GM21367 (cell line): ENCODE data around the gene FN1.

Experiments used
- ATAC-seq: cut with Tn5 transposase; IDR thresholded peaks from one replicate; pipeline ENCODE4 v1.9.1; 2021; ENCODE audit not compliant: unreplicated experiment

The FN1 gene

DNA sequence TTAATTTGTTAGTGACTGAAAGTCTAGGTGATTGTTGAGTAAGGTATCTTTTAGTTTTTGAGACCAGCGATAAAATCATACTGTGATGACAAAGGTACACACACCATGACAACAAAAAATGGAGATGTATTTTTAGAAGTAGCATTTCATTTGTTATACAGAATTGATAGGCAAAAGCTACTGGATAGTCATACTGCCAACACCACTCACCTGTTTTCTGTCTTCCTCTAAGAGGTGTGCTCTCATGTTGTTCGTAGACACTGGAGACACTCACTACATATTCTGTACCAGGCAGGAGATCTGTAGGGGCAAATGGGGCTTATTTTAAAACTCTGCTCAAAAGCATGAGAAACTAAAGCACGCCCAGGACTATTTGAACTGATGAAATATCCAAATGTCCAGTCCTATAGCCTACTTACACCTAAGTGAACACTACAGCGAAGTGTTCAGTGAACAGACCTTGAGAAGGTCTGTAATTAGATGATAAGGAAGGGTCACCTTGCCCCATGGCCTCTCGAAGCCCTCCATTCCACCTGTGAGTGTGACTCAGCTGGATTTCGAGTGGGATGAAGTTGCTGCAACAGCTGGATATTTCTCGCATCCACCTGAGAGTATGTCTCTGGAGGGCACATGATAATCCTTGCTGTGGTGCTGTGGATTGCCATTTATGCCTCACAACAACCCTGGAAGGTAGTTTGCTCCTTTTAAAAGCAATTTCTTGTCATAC lies 47.7 kb downstream of the FN1 start:
- no peak for ATAC-seq

- no peak for ATAC-seq
Measured at GRCh38 chr2:215386566-215386965, 49.3 kb downstream of the FN1 start.

DNA sequence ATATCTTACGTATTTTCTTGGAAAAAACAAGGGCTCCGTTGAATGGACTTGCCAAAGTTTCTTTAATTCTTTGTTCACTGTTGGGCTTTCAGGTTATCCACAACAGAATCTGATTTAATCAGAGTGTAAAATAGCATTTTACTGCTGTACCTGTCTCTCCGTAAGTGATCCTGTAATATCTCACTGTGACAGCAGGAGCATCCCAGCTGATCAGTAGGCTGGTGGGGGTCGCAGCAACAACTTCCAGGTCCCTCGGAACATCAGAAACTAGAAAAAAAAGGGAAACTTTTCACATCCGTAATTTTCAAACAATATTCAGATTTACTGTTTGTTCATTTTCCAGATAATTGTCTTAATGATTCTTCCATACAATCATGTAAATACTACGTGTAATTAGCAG lies 51.2 kb downstream of the FN1 start:
- ATAC-seq, result no peak

DNA sequence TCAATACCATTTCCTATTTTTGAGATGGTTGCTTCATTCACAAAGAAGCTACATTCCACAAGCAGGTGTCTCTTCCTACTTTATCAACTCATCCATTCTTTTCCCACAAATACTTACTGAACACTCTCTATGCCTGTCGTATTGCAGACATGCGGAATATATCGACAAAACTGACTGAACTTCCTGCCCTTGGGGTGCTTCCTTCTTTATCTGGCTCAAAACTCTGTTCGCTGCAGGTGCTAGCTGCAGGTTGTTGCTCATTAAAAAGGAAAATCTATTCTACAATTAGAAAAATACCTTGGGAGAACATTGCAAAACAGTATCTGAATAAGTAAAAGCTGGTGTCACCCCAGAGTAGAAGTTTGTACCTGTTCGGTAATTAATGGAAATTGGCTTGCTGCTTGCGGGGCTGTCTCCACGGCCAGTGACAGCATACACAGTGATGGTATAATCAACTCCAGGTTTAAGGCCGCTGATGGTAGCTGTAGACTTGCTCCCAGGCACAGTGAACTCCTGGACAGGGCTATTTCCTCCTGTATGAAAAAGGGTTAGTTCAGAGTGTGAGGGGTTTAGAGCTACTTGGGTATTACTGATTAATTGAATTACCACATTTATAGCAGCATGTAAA lies 52.1 kb downstream of the FN1 start:
- ATAC-seq, result no peak

- ATAC-seq, result no peak
Measured at GRCh38 chr2:215382480-215382879, 53.4 kb downstream of the FN1 start.

GRCh38 chr2:215382011-215382410 lies 53.9 kb downstream of the FN1 start:
- ATAC-seq, result no peak

DNA sequence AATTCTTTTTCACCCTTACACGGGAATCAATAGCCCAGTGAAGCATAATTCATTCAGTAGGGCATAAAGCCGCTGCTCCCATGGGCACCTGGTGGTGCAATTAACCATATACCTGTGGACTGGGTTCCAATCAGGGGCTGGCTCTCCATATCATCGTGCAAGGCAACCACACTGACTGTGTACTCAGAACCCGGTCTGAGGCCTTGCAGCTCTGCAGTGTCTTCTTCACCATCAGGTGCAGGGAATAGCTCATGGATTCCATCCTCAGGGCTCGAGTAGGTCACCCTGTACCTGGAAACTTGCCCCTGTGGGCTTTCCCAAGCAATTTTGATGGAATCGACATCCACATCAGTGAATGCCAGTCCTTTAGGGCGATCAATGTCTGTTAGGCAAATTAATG lies 55.2 kb downstream of the FN1 start:
- no peak for ATAC-seq

DNA sequence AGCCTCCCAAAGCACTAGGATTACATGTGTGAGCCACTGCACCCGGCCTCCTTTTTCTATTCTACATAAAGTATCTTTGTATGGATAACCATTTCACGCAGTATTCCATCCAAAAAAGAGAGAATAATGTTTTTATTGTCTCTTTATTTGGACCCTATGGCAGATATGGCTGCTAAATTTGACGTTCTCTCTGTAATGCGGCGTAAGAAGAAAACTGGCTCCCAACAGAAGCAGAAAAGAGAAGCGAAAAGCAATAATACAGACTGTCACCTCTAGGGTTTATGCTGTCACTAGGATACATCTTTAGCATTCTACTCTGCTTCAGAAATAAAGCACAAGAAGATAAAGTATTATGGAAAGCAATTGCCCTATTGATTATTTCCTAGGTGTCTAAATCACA lies 55.9 kb downstream of the FN1 start:
- no peak for ATAC-seq

DNA sequence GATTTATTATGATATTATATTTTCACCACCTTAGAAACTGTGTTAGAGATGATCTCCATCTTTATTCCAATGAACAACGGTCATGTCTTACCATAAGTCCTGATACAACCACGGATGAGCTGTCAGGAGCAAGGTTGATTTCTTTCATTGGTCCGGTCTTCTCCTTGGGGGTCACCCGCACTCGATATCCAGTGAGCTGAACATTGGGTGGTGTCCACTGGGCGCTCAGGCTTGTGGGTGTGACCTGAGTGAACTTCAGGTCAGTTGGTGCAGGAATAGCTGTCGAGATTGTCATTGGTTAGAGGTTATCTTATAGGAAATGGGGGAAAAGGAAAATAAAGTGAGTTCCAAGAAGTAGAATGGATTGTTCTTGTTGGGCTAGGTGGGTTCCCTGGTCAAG lies 56.8 kb downstream of the FN1 start:
- ATAC-seq, result no peak

DNA sequence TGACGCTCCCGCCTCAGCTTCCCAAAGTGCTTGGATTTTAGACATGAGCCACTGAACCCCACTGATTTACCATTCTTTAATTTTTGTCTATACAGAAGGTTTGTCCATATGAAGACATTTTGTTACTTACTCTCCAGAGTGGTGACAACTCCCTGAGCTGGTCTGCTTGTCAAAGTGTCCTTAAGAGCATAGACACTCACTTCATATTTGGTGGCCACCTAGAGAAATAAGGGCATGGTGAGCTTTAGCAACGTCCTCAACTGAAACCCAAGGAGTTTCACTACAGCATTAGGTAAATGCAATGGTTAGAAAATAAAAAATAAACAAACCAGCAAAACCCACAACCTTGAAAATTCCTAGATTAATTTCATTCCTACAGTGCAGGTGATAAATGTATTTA lies 57.8 kb downstream of the FN1 start:
- ATAC-seq, result no peak

DNA sequence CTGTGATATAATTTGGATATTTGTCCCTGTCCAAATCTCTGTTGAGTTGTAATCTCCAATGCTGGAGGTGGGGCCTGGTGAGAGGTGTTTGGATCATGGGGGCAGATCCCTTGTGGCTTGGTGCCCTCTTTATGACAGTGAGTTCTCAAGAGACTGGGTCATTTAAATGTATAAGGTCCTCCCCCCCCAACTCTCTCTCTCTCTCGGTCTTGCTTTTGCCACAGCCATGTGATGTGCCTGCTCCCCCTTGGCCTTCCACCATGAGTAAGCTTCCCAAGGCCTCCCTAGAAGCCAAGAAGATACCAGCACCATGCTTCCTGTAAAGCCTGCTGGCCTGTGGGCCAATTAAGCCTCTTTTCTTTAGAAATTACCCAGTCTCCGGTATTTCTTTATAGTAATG lies 58.6 kb downstream of the FN1 start:
- no peak for ATAC-seq

DNA sequence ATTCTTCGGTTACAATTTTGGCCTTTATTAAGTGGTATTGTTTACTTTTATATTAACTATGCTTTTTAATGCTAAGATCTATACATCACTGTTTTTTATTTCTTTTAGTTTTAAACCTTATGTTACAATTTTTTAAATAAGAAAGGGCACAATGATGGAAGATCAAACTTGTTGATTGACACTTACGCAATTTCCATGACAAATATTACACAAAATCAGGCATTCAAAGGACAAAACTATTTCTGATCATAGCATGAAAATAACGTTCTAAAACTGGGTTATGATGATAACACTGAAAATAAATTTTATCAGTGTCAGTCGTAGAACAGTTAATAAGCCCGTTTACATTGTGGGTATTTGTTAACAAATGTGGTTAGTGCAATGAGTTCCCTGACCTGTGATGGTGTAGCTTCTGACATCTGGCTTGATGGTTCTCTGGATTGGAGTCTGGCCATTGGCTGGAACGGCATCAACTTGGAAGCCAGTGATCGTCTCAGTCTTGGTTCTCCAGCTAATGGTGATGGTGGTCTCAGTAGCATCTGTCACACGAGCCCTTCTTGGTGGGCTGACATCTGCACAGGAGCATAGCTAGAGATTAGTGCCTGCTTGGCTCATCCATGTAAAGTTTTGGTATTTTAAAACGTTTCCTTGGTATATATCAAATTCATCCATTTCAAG lies 59.6 kb downstream of the FN1 start:
- ATAC-seq, result no peak

DNA sequence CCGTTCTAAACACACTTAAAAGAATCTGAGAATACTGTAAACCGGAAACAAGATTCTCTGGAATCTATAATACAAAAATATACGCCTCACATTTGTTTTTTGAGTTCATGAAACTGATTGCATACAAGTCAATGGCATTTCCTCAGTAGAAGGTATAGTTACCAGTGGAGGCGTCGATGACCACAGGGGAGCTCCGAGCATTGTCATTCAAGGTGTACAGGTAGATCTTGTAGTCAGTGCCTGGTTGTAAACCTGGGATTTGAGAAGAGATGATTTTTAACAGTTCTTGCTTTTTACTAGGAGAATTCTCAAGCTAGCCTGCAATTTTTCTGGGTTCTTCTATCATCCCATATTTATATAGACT lies 60.4 kb downstream of the FN1 start:
- no peak for ATAC-seq

DNA sequence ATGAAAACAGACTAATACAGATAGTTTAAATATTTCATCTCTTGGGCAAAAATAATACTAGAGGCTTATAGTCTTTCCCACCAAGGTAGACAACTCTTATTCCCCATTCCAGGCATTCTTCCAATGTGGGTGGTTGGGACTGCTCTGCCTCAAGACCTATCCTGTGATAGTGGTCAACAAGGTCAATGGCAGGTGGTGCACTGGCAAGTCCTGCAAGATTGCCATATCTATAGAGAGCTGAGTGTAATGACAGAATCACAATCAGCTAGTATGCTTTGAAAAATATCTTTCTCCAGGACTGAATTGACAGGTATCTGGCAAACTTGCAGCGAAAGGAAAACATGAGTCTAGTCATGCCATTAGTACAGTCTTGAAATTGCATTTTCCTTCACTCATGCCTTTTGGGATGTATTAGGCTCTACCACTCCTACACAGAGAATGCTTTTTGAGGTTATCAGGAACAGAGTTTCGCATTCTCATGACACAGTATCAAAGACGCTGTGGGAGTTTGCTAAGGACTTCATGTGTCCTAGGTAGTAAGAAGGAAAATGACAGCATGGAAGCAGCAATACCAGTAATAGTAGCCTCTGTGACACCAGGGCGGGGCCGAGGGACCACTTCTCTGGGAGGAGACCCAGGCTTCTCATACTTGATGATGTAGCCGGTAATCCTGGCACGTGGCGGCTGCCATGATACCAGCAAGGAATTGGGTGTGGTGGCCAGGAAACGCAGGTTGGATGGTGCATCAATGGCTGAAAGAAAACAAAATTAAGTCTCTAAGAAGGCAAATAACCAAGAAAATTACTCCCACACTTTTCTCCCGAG lies 61.0 kb downstream of the FN1 start:
- ATAC-seq, result no peak

GRCh38 chr2:215374002-215374401 lies 61.9 kb downstream of the FN1 start:
- no peak for ATAC-seq

DNA sequence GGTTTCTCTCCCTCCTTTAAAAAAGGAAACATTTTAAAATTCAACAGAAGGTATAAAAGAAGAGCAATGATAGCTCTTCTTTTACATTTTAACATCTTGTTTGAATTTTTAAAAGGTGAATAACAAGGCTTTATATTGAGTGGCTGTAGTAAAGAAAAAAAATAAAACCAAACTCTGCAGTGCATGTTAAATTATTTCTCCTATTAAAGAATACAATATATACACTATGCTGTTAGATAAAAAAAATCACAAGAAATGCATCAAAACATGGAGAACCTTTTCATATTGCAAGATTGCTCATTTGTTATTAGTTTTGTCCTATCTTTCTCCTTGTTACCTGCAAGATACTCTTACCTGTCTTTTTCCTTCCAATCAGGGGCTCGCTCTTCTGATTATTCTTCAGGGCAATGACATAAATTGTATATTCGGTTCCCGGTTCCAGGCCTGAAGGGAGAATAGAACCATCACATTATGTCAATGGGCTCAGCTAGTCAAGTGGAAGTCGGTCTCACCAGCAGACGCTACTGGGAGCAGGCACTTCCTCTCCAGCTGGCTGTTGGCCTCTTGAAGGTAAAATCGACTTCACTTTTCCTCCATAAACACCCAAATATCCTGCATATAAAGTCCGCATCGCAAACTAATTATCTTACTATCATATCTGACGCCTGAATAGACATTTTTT lies 62.8 kb downstream of the FN1 start:
- no peak for ATAC-seq

DNA sequence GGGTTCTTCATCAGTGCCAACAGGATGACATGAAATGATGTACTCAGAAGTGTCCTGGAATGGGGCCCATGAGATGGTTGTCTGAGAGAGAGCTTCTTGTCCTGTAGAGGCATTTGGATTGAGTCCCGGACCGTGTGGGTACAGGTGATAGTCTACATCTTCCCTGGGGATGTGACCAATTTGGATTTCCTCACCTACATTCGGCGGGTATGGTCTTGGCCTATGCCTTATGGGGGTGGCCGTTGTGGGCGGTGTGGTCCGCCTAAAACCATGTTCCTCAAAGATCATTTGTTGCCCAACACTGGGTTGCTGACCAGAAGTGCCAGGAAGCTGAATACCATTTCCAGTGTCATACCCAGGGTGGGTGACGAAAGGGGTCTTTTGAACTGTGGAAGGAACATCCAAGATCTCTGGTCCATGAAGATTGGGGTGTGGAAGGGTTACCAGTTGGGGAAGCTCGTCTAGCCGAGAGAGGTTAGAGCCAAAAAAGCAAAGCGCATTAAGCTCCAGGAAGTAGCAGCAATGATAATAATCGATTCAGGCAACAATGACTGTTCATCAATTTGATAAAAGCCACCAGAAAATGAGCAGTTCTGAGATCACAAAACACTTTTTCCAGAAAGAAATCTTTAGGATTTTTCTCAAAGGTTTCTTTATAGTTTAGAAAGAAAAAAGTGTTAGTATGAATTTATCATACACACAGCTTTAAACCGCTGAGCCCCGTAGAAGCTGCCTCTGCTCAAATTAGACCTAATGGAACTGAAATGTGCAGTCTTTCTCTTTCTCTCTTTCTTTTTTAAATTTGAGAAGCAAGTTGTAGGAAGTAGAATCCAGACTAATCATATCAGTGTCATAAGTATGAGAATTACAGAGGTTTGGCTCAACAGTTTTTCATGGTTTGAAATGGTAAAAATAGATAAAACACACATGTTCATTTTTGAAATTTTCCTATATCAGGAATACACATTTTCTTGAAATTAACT lies 63.7 kb downstream of the FN1 start:
- ATAC-seq, result no peak

GRCh38 chr2:215370112-215370965 lies 65.5 kb downstream of the FN1 start:
- no peak for ATAC-seq

DNA sequence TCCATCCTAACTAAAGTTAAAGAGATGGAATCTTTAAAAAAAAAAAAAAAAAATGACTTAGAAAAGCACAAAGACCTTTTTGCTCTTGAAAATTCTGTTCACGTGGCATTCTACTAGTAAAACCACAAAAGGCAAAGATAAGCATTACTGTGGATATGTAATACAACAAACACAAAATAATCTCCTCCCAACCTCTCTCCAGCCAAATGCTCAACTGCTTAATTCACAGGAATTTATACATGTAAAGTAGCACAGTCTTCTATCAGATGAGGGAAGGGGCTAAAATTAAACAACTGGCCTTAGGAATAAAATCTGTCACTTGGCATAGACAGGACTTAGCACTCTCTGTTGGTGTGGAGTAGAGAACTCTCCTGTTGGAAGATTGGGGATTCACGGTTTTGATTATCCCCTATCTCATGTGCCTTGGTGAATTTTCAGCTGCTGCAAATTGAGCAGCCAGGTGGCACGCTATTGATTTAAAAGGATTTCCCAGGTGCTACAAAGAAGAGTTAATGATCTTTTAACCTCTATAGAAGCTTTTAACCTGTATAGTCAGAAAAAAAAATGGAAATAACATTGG lies 66.6 kb downstream of the FN1 start:
- no peak for ATAC-seq
